ENCODE data around the gene CGRRF1. TPM values are rescaled to one million over a fixed set of nuclear protein-coding genes. Genes with fewer than 3 reads are reported as not detected.

Gene CGRRF1
- polyA plus RNA-seq, 3 donors from 2014 or later = 22.4 to 36.0 (median 27.5) TPM

GRCh38 chr14:54498579-54498978 is 11.1 kb upstream of the CGRRF1 start:
- H3K27me3 Mint-ChIP-seq (ENCODE audit: low read depth in 3 of 3) = peaks cover 6 to 12% (median 7%) of the 10 kb centered on the region in 3 donors
- H3K4me3 Mint-ChIP-seq = no peak overlapping the region
- no peak overlapping the region for H3K27ac Mint-ChIP-seq
- no peaks in the 10 kb centered on the region for H3K9me3 Mint-ChIP-seq
- H3K36me3 Mint-ChIP-seq = no peaks in the 10 kb centered on the region
- H3K4me1 Mint-ChIP-seq = no peaks in the 10 kb centered on the region
- no peak for DNase-seq

- DNase-seq = no peak
- no peak overlapping the region for H3K4me3 Mint-ChIP-seq
- H3K4me1 Mint-ChIP-seq = no peaks in the 10 kb centered on the region
- no peak overlapping the region for H3K27ac Mint-ChIP-seq
- H3K27me3 Mint-ChIP-seq (ENCODE audit: low read depth in 3 of 3) = peaks cover 5 to 13% (median 7%) of the 10 kb centered on the region in 3 donors
- H3K36me3 Mint-ChIP-seq = no peaks in the 10 kb centered on the region
- no peaks in the 10 kb centered on the region for H3K9me3 Mint-ChIP-seq
These were observed 9.0 kb upstream of the CGRRF1 start for GRCh38 chr14:54500744-54501143.

GRCh38 chr14:54501480-54501879 is 8.2 kb upstream of the CGRRF1 start:
- H3K4me3 Mint-ChIP-seq = no peak overlapping the region
- H3K36me3 Mint-ChIP-seq = no peaks in the 10 kb centered on the region
- H3K27me3 Mint-ChIP-seq (ENCODE audit: low read depth in 3 of 3) = peaks cover 5 to 16% (median 8%) of the 10 kb centered on the region in 3 donors
- DNase-seq = no peak
- no peak overlapping the region for H3K27ac Mint-ChIP-seq
- no peaks in the 10 kb centered on the region for H3K4me1 Mint-ChIP-seq
- no peaks in the 10 kb centered on the region for H3K9me3 Mint-ChIP-seq

- Mint-ChIP-seq H3K27me3 (ENCODE audit: low read depth in 3 of 3) (peaks cover 5 to 16% (median 9%) of the 10 kb centered on the region in 3 donors), H3K9me3 (no peaks in the 10 kb centered on the region), H3K4me1 (no peaks in the 10 kb centered on the region), H3K4me3 (no peak overlapping the region), H3K36me3 (no peaks in the 10 kb centered on the region), H3K27ac (no peak overlapping the region)
- no peak for DNase-seq
These were observed 7.1 kb upstream of the CGRRF1 start for GRCh38 chr14:54502602-54503001.

- no peak for DNase-seq
- Mint-ChIP-seq H3K27ac (no peak overlapping the region), H3K4me3 (no peak overlapping the region), H3K9me3 (no peaks in the 10 kb centered on the region), H3K27me3 (ENCODE audit: low read depth in 3 of 3) (peaks cover 4 to 13% (median 9%) of the 10 kb centered on the region in 3 donors), H3K36me3 (no peaks in the 10 kb centered on the region), H3K4me1 (no peaks in the 10 kb centered on the region)
These were observed 6.2 kb upstream of the CGRRF1 start for GRCh38 chr14:54503486-54503885.

GRCh38 chr14:54512393-54512792 is 2.7 kb downstream of the CGRRF1 start:
- DNase-seq = no peak
- H3K27me3 Mint-ChIP-seq (ENCODE audit: low read depth in 3 of 3) = no peaks in the 10 kb centered on the region
- peaks cover 0 to 12% (median 7%) of the 10 kb centered on the region in 6 donors for H3K9me3 Mint-ChIP-seq
- peaks cover 16 to 22% (median 17%) of the 10 kb centered on the region in 3 donors for H3K36me3 Mint-ChIP-seq
- peaks cover 44 to 79% of the 10 kb centered on the region in 2 donors for H3K4me1 Mint-ChIP-seq
- H3K27ac Mint-ChIP-seq = no peak overlapping the region
- H3K4me3 Mint-ChIP-seq = peak overlapping the region in 2 of 5 donors; percentile 5 to 15

- Mint-ChIP-seq H3K4me3 (no peak overlapping the region), H3K9me3 (peaks cover 0 to 12% (median 7%) of the 10 kb centered on the region in 6 donors), H3K36me3 (peaks cover 20 to 33% (median 24%) of the 10 kb centered on the region in 3 donors), H3K27ac (no peak overlapping the region), H3K4me1 (peaks cover 36 to 71% of the 10 kb centered on the region in 2 donors), H3K27me3 (ENCODE audit: low read depth in 3 of 3) (no peaks in the 10 kb centered on the region)
- no peak for DNase-seq
These were observed 6.0 kb downstream of the CGRRF1 start for GRCh38 chr14:54515670-54516069.

- Mint-ChIP-seq H3K36me3 (peaks cover 20 to 33% (median 24%) of the 10 kb centered on the region in 3 donors), H3K9me3 (peaks cover 0 to 12% (median 7%) of the 10 kb centered on the region in 6 donors), H3K27me3 (ENCODE audit: low read depth in 3 of 3) (no peaks in the 10 kb centered on the region), H3K4me3 (no peak overlapping the region), H3K27ac (no peak overlapping the region), H3K4me1 (peaks cover 25 to 63% of the 10 kb centered on the region in 2 donors)
- no peak for DNase-seq
These were observed 7.0 kb downstream of the CGRRF1 start for GRCh38 chr14:54516709-54517108.

GRCh38 chr14:54524410-54524809 is 14.7 kb downstream of the CGRRF1 start:
- peaks cover 0 to 13% of the 10 kb centered on the region in 2 donors for H3K4me1 Mint-ChIP-seq
- H3K27me3 Mint-ChIP-seq (ENCODE audit: low read depth in 3 of 3) = no peaks in the 10 kb centered on the region
- no peak overlapping the region for H3K27ac Mint-ChIP-seq
- no peaks in the 10 kb centered on the region for H3K9me3 Mint-ChIP-seq
- DNase-seq = no peak
- peaks cover 23 to 37% (median 25%) of the 10 kb centered on the region in 3 donors for H3K36me3 Mint-ChIP-seq
- no peak overlapping the region for H3K4me3 Mint-ChIP-seq

GRCh38 chr14:54528973-54529372 is 19.3 kb downstream of the CGRRF1 start:
- Mint-ChIP-seq H3K4me1 (no peaks in the 10 kb centered on the region), H3K27ac (no peak overlapping the region), H3K27me3 (ENCODE audit: low read depth in 3 of 3) (no peaks in the 10 kb centered on the region), H3K9me3 (no peaks in the 10 kb centered on the region), H3K36me3 (peaks cover 16 to 30% (median 17%) of the 10 kb centered on the region in 3 donors), H3K4me3 (no peak overlapping the region)
- DNase-seq = no peak

- Mint-ChIP-seq H3K36me3 (peaks cover 14 to 24% (median 18%) of the 10 kb centered on the region in 3 donors), H3K4me1 (no peaks in the 10 kb centered on the region), H3K9me3 (no peaks in the 10 kb centered on the region), H3K27me3 (ENCODE audit: low read depth in 3 of 3) (no peaks in the 10 kb centered on the region), H3K4me3 (no peak overlapping the region), H3K27ac (no peak overlapping the region)
- no peak for DNase-seq
These were observed 20.1 kb downstream of the CGRRF1 start for GRCh38 chr14:54529811-54530210.

- Mint-ChIP-seq H3K27ac (peak overlapping the region in 1 of 6 donors; percentile 27), H3K36me3 (peaks cover 20 to 25% (median 23%) of the 10 kb centered on the region in 3 donors), H3K27me3 (ENCODE audit: low read depth in 3 of 3) (no peaks in the 10 kb centered on the region), H3K4me3 (no peak overlapping the region), H3K4me1 (no peaks in the 10 kb centered on the region), H3K9me3 (no peaks in the 10 kb centered on the region)
- no peak for DNase-seq
These were observed 22.7 kb downstream of the CGRRF1 start for GRCh38 chr14:54532111-54533012.

GRCh38 chr14:54533100-54533499 is 23.4 kb downstream of the CGRRF1 start:
- no peaks in the 10 kb centered on the region for H3K9me3 Mint-ChIP-seq
- no peak overlapping the region for H3K4me3 Mint-ChIP-seq
- DNase-seq = no peak
- H3K27me3 Mint-ChIP-seq (ENCODE audit: low read depth in 3 of 3) = no peaks in the 10 kb centered on the region
- no peaks in the 10 kb centered on the region for H3K4me1 Mint-ChIP-seq
- H3K36me3 Mint-ChIP-seq = peaks cover 19 to 20% (median 20%) of the 10 kb centered on the region in 3 donors
- no peak overlapping the region for H3K27ac Mint-ChIP-seq

- H3K27me3 Mint-ChIP-seq (ENCODE audit: low read depth in 3 of 3) = no peaks in the 10 kb centered on the region
- no peaks in the 10 kb centered on the region for H3K4me1 Mint-ChIP-seq
- H3K36me3 Mint-ChIP-seq = peaks cover 19 to 31% (median 23%) of the 10 kb centered on the region in 3 donors
- DNase-seq = no peak
- H3K9me3 Mint-ChIP-seq = no peaks in the 10 kb centered on the region
- no peak overlapping the region for H3K27ac Mint-ChIP-seq
- H3K4me3 Mint-ChIP-seq = no peak overlapping the region
These were observed 25.4 kb downstream of the CGRRF1 start for GRCh38 chr14:54535126-54535525.
